Ishikawa (cell line): ENCODE data around the gene ATP5IF1.

Experiments used
- CEBPB ChIP-seq: IDR thresholded peaks from 2 replicates; pipeline ENCODE4 v1.6.1; 2012
- CREB1 ChIP-seq: IDR thresholded peaks from 2 replicates; pipeline ENCODE4 v1.6.1; 2012; ENCODE audit warnings: low read depth
- EGR1 ChIP-seq: IDR thresholded peaks from 2 replicates; pipeline ENCODE4 v1.6.1; 2012
- EP300 ChIP-seq: IDR thresholded peaks from 2 replicates; pipeline ENCODE4 v1.6.1; 2012; ENCODE audit warnings: borderline replicate concordance
- FOXM1 ChIP-seq: IDR thresholded peaks from 2 replicates; pipeline ENCODE4 v1.6.1; 2012; ENCODE audit warnings: low read depth, borderline replicate concordance
- MAX ChIP-seq: IDR thresholded peaks from 2 replicates; pipeline ENCODE4 v1.6.1; 2012
- NFIC ChIP-seq: IDR thresholded peaks from 2 replicates; pipeline ENCODE4 v1.6.1; 2012
- RAD21 ChIP-seq: IDR thresholded peaks from 2 replicates; pipeline ENCODE4 v1.6.1; 2012; ENCODE audit warnings: low read depth
- REST ChIP-seq: IDR thresholded peaks from 2 replicates; pipeline ENCODE4 v1.6.1; 2012; ENCODE audit warnings: low read depth, mild to moderate bottlenecking
- TAF1 ChIP-seq: IDR thresholded peaks from 2 replicates; pipeline ENCODE4 v1.6.1; 2012; ENCODE audit warnings: low read depth, mild to moderate bottlenecking
- TCF12 ChIP-seq: IDR thresholded peaks from 2 replicates; pipeline ENCODE4 v1.6.1; 2012; ENCODE audit warnings: low read depth
- TEAD4 ChIP-seq: IDR thresholded peaks from 2 replicates; pipeline ENCODE4 v1.6.1; 2012
- USF1 ChIP-seq: IDR thresholded peaks from 2 replicates; pipeline ENCODE4 v1.6.1; 2012
- YY1 ChIP-seq: IDR thresholded peaks from 2 replicates; pipeline ENCODE4 v1.6.1; 2012; ENCODE audit warnings: low read depth
- ZBTB7A ChIP-seq: IDR thresholded peaks from 2 replicates; pipeline ENCODE4 v1.6.1; 2012; ENCODE audit warnings: low read depth

ATP5IF1 gene

GRCh38 chr1:28249866-28250295, 14.0 kb downstream of the ATP5IF1 start:
- TF ChIP-seq TEAD4 = no peak

- no peak for TF ChIP-seq RAD21
- TF ChIP-seq NFIC = no peak
- TF ChIP-seq FOXM1 = no peak
- TF ChIP-seq MAX = no peak
- TF ChIP-seq ZBTB7A = no peak
- no peak for TF ChIP-seq CEBPB
- TF ChIP-seq CREB1 = no peak
- TF ChIP-seq USF1 = no peak
- TF ChIP-seq REST = no peak
- TF ChIP-seq YY1 = no peak
These were observed 20.4 kb downstream of the ATP5IF1 start for GRCh38 chr1:28256197-28256827.

- no peak for TF ChIP-seq YY1
- TF ChIP-seq EP300 = no peak
- no peak for TF ChIP-seq CEBPB
- TF ChIP-seq MAX = no peak
- no peak for TF ChIP-seq TAF1
- no peak for TF ChIP-seq RAD21
- no peak for TF ChIP-seq EGR1
- no peak for TF ChIP-seq TCF12
- TF ChIP-seq CREB1 = no peak
- no peak for TF ChIP-seq USF1
- no peak for TF ChIP-seq FOXM1
- no peak for TF ChIP-seq NFIC
- TF ChIP-seq REST = no peak
- TF ChIP-seq TEAD4 = no peak
- no peak for TF ChIP-seq ZBTB7A
These were observed 21.8 kb downstream of the ATP5IF1 start for GRCh38 chr1:28257736-28258135.

- no peak for TF ChIP-seq USF1
- TF ChIP-seq TAF1 = no peak
- no peak for TF ChIP-seq CREB1
- no peak for TF ChIP-seq TEAD4
- no peak for TF ChIP-seq NFIC
- no peak for TF ChIP-seq EGR1
- no peak for TF ChIP-seq TCF12
- TF ChIP-seq MAX = no peak
- TF ChIP-seq ZBTB7A = no peak
- TF ChIP-seq REST = no peak
- TF ChIP-seq RAD21 = no peak
- no peak for TF ChIP-seq CEBPB
These were observed 22.8 kb downstream of the ATP5IF1 start for GRCh38 chr1:28258628-28259251.
